GM04503 (cell line): ENCODE measurements around the gene FHAD1.

ENCODE experiments used
- DNase-seq: peaks from one replicate; pipeline ENCODE4 v3.0.0-alpha.2; 2012; ENCODE audit warnings: low read depth

Gene FHAD1

GRCh38 chr1:15218287-15219279, 28.4 kb upstream of the FHAD1 start:
- no peak for DNase-seq

GRCh38 chr1:15219280-15220023, 27.6 kb upstream of the FHAD1 start:
- no peak for DNase-seq

GRCh38 chr1:15220024-15220392, 27.0 kb upstream of the FHAD1 start:
- DNase-seq, result no peak

- DNase-seq, result no peak
These were observed 26.1 kb upstream of the FHAD1 start for GRCh38 chr1:15220825-15221431.

GRCh38 chr1:15222653-15223303, 24.2 kb upstream of the FHAD1 start:
- DNase-seq, result no peak

- no peak for DNase-seq
These were observed 22.7 kb upstream of the FHAD1 start for GRCh38 chr1:15224259-15224869.

- no peak for DNase-seq
These were observed 22.0 kb upstream of the FHAD1 start for GRCh38 chr1:15224974-15225373.

- DNase-seq, result no peak
These were observed 21.6 kb upstream of the FHAD1 start for GRCh38 chr1:15225461-15225860.

- no peak for DNase-seq
These were observed 20.4 kb upstream of the FHAD1 start for GRCh38 chr1:15226388-15227255.

- no peak for DNase-seq
These were observed 17.3 kb upstream of the FHAD1 start for GRCh38 chr1:15229707-15230131.

GRCh38 chr1:15231714-15232201, 15.3 kb upstream of the FHAD1 start:
- no peak for DNase-seq

- DNase-seq, result no peak
These were observed 13.3 kb upstream of the FHAD1 start for GRCh38 chr1:15233689-15234088.

GRCh38 chr1:15236321-15236721, 10.7 kb upstream of the FHAD1 start:
- no peak for DNase-seq

GRCh38 chr1:15236746-15237145, 10.3 kb upstream of the FHAD1 start:
- no peak for DNase-seq

- DNase-seq, result no peak
These were observed 8.2 kb upstream of the FHAD1 start for GRCh38 chr1:15238789-15239188.

- DNase-seq, result no peak
These were observed 4.3 kb upstream of the FHAD1 start for GRCh38 chr1:15242766-15243165.

GRCh38 chr1:15243275-15244043, 3.6 kb upstream of the FHAD1 start:
- no peak for DNase-seq

- DNase-seq, result no peak
These were observed 2.2 kb upstream of the FHAD1 start for GRCh38 chr1:15244813-15245212.

- peak; percentile 51 for DNase-seq
These were observed 1.2 kb upstream of the FHAD1 start for GRCh38 chr1:15245593-15246360.
